Sciatic nerve (tissue), 2 donors: ENCODE results near the gene EDDM3A. TPM values are rescaled to one million over a fixed set of nuclear protein-coding genes. Genes with fewer than 3 reads are reported as not detected.
A peak's percentile ranks its signal among the peaks of the same experiment; 100 is the strongest.
"Not testable (repeated sequence)": the region's sequence is repeated elsewhere in the genome, so short reads cannot be mapped to it uniquely, and the experiment has no call there.

Experiments
- ATAC-seq: fragments of 200-7000 bp; cut with Tn5 transposase; one replicate; pipeline ENCODE4 v1.9.1; 2020; ENCODE audit warnings: mild to moderate bottlenecking, moderate library complexity
- DNase-seq: peaks from one replicate; pipeline ENCODE4 v3.0.0-alpha.2; 2020; ENCODE audit warnings: low spot score
- intact Hi-C: fragments of 100-400 bp; cut with DNase I; formaldehyde crosslinking; loops from one replicate; pipeline ENCODE4 v1.14.2; 2022
- total RNA-seq: library from RNA; stranded (reverse); fragmentation: NEBNext Ultra II Directional; extraction: Animal tissue kit (Norgen Biotek cat#: 25700); gene quantifications from one replicate; pipeline ENCODE4 v1.2.1, GENCODE V29; 2021
- donor health status: DM: no; HTN: no; CAD: no.
- donor health status: DM: no; HTN: no; CAD: no.

Gene EDDM3A
- total RNA-seq, 1 donor from 2014 or later, result not detected

DNA sequence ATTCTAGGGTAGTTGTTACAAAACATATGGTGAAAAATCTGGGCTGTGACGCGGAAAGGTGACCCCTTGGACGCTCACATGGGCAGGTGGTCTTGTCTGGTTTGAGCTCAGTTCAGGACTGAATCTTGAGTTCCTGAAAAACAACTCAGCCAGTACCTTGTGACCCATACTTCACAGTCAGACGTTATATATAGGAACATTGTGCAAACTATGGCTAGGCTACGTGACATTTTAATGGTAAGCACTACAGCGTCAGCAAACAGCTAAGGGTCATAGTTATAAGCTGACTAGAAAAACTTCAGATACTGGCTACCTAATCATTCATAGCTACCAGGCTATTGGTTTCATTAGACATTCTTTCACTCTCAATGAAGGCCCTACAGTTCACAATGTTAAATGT is 14.8 kb upstream of the EDDM3A start:
- ATAC-seq (no peak), DNase-seq (no peak)
- intact Hi-C loops, result no loop called here

DNA sequence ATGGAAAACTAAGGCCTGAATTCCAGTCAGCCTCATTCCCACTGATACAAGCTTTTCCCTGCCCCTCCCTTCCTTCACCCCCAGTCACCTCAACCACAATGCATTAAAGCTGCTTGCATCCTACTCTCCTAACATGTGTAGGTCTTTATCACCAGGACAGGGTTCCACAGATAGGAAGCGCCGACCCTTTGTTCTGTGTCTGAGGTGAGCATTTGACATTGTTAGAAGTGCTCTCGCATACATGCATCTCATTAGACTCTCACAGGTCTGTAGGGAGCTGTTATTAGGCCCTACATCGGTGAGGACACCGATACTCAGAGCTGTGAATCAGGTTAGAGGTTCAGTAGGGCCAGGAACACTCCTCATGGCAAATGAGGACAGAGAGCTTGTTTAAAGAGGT is 13.2 kb upstream of the EDDM3A start:
- intact Hi-C loops, result no loop called here
- DNase-seq (no peak), ATAC-seq (no peak)

DNA sequence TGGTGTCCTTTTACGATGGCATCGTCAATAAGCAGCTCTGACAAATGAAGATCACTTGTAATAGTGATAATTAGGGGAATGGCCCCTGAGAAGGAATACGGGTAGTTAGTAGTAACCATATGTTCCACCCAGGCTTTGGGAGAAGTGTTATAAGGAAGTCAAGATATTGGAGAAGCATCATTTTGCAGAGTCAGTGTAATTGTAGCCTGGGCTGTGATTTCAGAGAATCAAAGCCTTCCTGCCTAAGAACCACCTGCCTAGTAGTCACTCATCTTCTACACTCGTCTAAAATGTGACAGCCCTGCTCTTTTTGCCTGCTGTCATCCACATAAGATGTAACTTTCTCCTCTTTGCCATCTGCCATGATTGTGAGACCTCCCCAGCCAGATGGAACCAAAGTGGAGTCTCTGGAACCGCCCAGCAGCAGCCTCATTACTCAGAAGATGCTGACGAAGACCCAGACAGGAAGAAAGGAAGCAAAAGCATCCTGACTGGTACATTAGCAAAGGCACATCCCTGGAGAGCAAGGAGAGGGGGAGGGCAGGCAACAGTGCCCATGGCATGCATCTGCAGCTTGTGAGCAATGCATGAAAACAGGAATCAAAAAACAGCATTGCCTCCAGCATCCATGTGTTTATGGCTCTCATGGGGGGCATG is 12.6 kb upstream of the EDDM3A start:
- DNase-seq (no peak), ATAC-seq (peak; percentile 44)
- intact Hi-C loops, result no loop called here

DNA sequence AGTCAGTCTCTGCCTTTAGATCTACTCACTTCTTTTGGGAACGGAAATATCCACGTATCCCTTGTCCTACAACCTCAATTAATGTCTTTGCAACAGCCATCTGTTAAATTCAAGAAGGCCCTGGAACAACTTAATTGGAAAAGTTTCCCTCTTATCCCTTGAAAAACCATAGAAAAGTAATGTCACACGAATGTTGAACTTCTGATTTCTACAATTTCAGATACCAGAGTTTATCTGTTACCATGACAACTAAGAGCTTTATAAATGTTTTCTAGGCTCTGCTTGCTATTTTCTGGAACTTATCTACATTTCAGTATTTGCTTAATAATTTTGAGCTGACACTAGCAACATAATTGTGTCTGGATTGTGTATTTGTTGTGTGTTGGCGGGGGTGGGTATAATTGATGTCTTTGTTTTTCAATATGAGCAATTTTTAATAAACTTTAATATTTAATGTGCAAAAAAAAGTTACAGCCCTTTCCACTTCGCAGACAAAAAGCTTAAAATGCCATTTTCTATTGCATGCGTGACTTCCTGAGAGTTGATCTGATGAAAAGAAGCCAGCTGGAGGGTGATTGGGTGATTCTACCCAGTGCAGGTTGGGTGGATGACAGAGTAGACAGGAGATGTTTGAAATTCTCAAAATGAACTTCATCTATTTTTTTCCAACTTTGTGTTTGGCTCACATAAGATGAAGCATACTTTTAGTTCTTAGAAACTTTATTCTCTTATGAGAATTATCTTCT is 11.8 kb upstream of the EDDM3A start:
- ATAC-seq (no peak), DNase-seq (no peak)
- intact Hi-C loops, result no loop called here

DNA sequence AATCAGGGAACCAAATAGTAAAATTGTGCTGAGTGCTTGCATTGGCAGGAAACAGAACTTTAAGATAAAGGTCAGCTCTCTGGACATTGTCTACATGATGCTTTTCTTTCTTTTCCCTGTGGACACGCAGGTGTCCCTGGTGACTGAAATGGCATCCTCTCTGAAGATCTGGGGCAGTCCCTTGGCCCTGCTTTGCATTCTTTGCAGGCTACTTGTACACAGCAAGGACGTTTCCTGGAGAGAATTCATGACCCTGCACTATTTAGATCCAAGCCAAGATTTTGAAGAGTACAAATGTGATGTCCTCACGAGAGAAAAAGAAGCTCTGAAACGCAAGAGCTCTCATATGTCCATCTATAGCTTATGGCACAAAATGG is 11.3 kb upstream of the EDDM3A start:
- DNase-seq, result no peak
- intact Hi-C loops, result no loop called here
- no peak for ATAC-seq

DNA sequence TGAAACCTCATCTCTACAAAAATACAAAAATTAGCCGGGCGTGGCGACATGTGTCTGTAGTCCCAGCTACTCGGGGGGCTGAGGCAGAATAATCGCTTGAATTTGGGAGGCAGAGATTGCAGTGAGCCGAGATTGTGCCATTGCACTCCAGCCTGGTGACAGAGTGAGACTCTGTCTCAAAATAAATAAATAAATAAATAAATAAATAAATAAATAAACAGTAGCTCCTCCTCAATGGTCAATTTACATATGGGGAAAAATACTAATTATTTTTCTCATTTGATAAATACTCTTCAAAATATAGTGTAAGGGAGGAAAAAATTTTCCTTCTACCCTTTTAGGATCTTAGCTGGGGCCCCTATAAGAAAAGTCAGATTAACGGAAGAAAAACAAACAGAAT is 7.4 kb upstream of the EDDM3A start:
- ATAC-seq, DNase-seq, intact Hi-C loops: not testable (repeated sequence)

DNA sequence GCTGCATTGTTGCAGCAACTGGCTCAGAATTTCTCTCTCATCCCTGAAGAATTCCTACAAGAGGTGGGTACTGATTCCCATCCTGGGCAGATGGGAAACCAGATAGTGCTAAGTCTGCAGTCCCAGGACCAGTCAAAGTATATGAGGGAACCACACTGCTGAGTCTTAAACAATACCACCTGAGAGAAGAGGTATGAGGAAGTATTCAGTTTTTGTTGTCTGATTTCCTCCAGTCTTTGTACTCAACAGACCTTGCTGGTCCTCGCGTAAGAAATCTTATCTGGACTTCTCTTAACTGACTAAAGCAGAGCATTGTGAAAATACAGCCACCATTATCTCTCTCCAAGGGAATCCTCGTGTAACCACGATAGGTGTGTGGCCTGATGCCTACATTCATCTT is 3.6 kb upstream of the EDDM3A start:
- DNase-seq (no peak), ATAC-seq (no peak)
- intact Hi-C loops, result no loop called here

DNA sequence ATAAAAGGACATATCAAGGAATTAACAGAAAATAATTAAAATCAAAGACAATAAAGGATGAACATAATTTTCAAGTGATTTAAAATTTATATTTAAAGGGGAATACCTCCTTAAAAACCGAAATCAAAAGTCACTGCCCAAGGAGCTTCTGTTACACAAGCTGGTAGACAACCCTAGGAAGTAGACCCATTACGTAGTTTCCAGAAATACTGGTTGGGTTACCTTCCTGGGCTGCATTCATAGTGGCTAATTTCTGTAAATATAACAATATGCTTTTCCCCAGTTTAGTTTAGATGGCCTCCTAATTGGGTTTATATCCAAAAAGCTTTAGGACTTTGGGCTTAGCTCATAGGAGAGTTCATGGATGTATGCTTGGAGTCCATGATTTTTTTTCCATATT is 2.1 kb upstream of the EDDM3A start:
- DNase-seq (no peak), ATAC-seq (no peak)
- intact Hi-C loops, result no loop called here

DNA sequence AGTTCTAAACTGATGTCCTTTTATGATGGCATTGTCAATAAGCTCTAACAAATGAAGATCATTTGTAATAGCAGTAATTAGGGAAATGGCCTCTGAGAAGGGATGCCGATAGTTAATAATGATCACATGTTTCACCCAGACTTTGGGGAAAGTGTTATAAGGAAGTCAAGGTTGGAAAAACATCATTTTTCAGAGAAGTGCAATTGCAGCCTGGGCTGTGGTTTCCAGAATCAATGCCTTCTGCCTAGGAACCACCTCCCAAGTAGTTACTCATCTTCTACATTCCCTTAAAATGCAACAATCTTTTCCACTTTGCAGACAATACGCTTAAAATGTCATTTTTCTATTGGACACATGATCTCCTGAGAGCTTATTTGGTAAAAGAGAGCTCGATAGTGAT is 879 bp downstream of the EDDM3A start:
- intact Hi-C loops, result no loop called here
- ATAC-seq, result no peak
- DNase-seq, result no peak

DNA sequence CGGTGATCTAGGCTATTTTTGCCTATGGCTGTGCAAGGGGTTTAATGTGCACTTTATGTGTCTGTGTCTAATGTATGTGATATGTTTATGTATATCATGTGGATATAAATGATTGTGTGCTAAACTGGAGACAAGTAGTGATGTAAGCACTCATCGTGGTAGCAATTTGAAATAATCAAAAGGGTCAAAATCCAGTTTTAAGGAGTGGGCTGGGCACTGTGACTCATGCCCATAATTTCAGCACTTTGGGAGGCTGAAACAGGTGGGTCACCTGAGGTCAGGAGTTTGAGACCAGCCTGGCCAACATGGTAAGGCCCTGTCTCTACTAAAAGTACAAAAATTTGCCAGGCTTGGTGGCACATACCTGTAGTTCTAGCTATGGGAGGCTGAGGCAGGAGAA is 2.8 kb downstream of the EDDM3A start:
- intact Hi-C loops, result no loop called here
- ATAC-seq (no peak), DNase-seq (no peak)

DNA sequence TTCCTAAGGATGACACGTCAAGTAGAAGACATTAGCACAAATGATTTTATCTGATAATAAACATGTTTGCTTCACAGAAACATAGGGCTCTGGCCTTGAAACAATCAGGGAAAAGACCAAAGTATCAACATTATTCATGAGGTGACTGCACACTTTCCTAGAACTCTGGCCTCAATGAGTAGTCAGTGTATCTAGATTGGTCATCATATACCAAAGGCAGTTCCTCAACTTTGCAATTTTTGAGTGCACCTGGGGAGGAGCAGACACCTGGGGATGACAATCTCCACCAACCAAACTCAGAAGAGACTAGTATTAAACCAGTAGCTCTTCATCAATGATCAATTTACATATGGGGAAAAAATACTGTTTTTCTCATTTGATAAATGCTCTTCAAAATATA is 4.5 kb downstream of the EDDM3A start:
- ATAC-seq, result no peak
- intact Hi-C loops, result no loop called here
- no peak for DNase-seq

DNA sequence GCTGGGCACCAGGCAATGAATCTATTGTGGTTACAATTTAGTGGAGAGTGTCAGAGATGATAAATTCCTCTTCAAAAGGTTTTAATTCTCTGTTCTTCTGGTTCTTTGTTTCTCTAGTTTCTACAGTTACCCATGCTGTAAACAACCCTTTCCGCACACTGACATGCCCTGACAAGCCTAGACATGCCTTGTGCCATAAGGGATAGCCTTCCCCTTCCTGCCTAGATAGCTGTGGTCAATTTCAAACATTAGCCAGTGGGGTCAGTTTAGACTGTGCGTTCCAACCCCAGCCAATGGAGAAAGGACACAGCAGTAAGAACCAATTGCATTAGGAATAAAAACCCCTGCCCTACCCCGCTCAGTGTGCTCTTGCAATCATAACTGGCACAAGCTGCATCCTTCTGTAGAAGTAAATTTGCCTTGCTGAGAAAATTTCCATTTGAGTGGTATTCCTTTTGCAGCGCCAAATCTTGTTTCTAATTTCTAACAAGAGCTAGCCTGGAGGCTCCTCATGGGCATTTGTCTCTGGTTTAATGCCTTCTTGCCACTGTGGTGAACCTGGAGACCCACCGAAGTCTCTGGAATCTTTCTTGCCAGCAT is 6.4 kb downstream of the EDDM3A start:
- intact Hi-C loops, result no loop called here
- no peak for ATAC-seq
- DNase-seq, result no peak

DNA sequence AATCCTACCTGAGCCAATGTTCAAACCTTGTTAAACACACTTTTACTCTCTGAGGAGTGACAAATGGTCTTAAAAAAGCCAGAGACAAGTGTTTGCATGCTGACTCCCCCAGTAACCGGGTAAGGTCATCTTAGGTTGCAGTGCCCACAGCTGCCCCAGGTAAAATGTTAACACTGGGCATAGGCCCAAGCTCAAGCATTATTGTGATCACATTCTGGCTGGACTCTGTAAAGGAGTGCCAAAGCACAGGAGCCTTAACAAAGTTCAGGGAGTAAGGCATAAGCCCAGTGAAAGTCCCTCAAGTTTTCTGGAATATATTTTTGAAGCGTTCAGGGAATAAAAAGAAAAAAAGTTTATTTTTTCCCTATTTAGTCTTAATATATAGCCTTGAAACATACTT is 8.6 kb downstream of the EDDM3A start:
- ATAC-seq (no peak), DNase-seq (no peak)
- intact Hi-C loops, result no loop called here

DNA sequence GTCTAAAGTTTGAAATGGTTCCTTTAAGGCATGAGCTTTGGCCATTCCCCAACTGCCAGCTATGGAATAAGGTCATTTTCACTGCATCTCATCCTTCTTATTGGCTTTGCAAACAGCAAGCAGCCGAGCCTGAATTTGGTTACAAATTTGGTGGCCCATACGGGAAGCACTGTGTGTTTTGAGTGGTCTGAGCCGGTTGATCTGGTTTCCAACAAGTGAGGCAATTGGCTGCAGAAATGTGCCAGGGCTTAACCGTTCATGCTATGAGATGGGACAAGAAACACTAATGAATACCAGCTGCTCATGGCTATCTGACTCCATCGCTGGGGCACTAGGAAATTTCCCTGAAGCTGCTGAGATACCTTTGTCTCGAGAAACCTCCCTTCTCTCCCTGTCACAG is 9.3 kb downstream of the EDDM3A start:
- DNase-seq (no peak), ATAC-seq (no peak)
- intact Hi-C loops, result no loop called here

DNA sequence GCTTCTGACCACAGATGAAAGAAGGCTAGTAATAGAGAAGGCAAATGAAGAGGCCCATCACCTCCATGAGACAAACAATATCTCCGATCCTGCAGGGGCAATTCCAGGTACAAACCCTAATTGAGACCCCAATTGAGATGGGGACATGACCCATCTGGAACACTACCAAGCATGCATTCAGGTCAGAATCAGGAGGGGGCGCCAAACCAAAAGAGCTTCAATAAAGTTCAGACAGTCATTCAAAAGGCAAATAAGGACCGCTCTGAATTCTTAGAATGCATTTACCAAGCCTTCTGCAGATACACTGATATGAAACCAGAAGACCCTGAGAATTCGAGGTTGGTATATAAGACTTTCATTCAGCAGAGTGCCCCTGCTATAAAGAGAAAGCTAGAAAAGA is 12.3 kb downstream of the EDDM3A start:
- no peak for ATAC-seq
- DNase-seq, result no peak
- intact Hi-C loops, result no loop called here

DNA sequence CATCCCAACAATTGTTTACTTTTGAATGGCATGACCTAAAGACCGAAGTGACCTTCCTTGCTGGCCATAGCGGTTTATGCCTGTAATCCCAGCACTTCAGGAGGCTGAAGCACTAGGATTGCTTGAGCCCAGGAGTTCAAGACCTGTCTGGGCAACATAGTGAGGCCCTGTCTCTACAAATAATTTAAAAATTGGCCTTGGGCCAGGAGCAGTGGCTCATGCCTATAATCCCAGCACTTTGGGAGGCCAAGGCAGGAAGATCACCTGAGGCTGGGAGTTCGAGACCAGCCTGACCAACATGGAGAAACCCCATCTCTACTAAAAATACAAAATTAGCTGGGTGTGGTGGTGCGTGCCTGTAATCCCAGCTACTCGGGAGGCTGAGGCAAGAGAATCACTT is 13.8 kb downstream of the EDDM3A start:
- ATAC-seq, intact Hi-C loops, DNase-seq: not testable (repeated sequence)

DNA sequence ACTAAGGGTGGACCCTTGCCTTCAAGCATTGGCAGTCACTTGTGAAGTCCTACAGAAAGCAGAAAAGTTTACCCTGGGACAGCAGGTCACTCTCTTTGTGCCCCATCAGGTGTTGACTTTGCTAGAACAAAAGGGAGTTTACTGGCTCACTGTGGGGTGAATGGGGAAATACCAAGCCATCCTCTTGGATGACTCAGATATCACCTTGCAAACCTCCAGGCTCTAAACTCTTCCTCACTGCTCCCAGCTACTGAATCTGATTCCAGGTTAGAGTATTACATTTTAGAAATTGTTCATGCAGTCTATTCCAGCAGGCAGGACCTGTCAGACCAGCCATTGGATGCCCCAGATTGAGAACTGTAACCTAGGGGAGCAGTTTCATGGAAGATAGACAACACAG is 15.3 kb downstream of the EDDM3A start:
- DNase-seq (no peak), ATAC-seq (no peak)
- intact Hi-C loops, result no loop called here

DNA sequence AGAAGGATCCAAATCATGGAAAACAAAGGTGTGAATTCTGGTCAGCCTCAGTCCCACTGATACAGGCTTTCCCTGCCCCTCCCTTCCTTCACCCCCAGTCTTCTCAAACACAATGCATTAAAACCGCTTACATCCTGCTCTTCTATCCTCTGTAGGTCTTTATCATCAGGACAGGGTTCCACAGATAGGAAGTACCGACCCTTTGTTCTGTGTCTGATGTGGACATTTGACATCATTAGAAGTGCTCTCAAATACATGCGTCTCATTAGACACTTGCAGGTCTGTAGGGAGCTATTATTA is 22.9 kb downstream of the EDDM3A start:
- intact Hi-C loops, result no loop called here
- DNase-seq, result no peak
- no peak for ATAC-seq

DNA sequence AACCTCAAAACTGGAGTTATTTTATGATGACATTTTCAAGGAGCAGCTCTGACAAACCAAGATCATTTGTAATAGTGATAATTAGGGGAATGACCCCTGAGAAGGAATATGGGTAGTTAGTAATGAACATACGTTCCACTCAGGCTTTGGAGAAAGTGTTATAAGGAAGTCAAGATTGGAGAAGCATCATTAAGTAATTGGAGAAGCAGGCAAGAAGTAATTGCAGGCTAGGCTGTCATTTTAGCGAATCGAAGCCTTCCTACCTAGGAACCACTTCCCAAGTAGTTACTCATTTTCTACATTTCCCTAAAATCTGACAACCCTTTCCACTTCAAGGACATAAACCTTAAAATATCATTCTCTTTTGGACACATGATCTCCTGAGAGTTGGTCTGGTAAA is 23.7 kb downstream of the EDDM3A start:
- intact Hi-C loops, result no loop called here
- DNase-seq, result no peak
- no peak for ATAC-seq

DNA sequence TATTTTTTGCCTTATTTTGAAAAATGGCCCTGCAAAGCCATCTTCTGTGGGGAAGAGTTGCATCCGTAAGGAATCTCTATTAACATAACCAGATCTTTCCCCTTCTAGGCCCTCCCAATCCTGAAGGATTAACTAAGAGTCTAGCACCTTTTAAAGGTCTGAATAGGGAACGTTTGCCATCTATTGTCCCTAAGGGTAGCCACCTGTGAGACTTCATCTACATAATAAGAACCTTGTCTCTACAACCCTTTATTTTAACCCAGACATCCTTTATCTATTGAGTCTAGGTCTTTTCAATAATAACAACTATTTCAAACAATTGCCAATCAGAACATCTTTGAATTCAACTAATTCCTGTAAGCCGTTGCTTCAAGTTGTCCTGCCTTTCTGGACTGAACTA is 27.0 kb downstream of the EDDM3A start:
- no peak for DNase-seq
- no peak for ATAC-seq
- intact Hi-C loops, result no loop called here

DNA sequence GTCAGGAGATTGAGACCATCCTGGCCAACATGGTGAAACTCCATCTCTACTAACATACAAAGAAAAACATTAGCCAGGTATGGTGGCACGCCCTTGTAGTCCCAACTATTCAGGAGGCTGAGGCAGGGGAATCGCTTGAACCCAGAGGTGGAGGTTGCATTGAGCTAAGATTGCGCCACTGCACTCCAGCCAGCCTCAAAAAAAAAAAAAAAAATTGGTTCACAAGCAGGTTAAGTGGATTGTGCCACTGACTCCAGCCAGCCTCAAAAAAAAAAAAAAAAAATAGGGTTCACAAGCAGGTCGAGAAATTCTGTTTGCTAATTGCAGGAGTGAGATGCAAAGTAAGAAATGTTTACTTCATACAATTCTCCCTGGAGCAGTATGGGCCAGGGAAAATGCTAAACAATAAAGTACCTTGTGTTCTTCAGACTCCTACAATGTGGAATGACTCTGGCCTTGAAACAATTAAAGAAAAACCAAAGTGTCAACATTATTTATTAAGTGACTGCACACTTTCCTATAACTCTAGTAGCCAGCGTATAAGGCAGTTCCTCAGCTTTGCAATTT is 28.7 kb downstream of the EDDM3A start:
- ATAC-seq (no peak), DNase-seq (no peak)
- intact Hi-C loops, result no loop called here
